HepG2 (cell line): ENCODE results near the gene GNG13. TPM values are rescaled to one million over a fixed set of nuclear protein-coding genes. Genes with fewer than 3 reads are reported as not detected.

Experiments used
- ARHGAP35 ChIP-seq: sonication (generic); formaldehyde crosslinking; IDR thresholded peaks from 2 replicates; pipeline ENCODE4 v1.9.0; 2022; ENCODE audit warnings: mild to moderate bottlenecking, inconsistent platforms, moderate library complexity, missing genetic modification reagents, borderline replicate concordance
- ATAD3A ChIP-seq: sonication (generic); formaldehyde crosslinking; IDR thresholded peaks from 2 replicates; pipeline ENCODE4 v1.4.0; 2020; ENCODE audit warnings: missing genetic modification reagents
- BHLHE40 ChIP-seq: IDR thresholded peaks from 2 replicates; pipeline ENCODE4 v1.6.1; 2011; ENCODE audit warnings: low read length, improper control_type of control experiment
- DMAP1 ChIP-seq: IDR thresholded peaks from 2 replicates; pipeline ENCODE4 v1.6.1; 2016
- ELF4 ChIP-seq: sonication (generic); formaldehyde crosslinking; IDR thresholded peaks from 2 replicates; pipeline ENCODE4 v1.5.0; 2020; ENCODE audit warnings: missing genetic modification reagents, mild to moderate bottlenecking, moderate library complexity, borderline replicate concordance
- GATA4 ChIP-seq: sonication (generic); IDR thresholded peaks from 2 replicates; pipeline ENCODE4 v1.6.1; 2016; ENCODE audit warnings: antibody characterized with exemption, low read depth, borderline replicate concordance
- KDM5B ChIP-seq: sonication (generic); formaldehyde crosslinking; IDR thresholded peaks from 2 replicates; pipeline ENCODE4 v1.4.0; 2020; ENCODE audit warnings: missing genetic modification reagents, mild to moderate bottlenecking, borderline replicate concordance
- KLF9 ChIP-seq: IDR thresholded peaks from 2 replicates; pipeline ENCODE4 v1.6.1; 2016; ENCODE audit warnings: low read depth
- PAX8 ChIP-seq: sonication (generic); formaldehyde crosslinking; IDR thresholded peaks from 2 replicates; pipeline ENCODE4 v1.8.0; 2022; ENCODE audit warnings: mild to moderate bottlenecking, missing genetic modification reagents, borderline replicate concordance
- PHF20 ChIP-seq: sonication (generic); formaldehyde crosslinking; IDR thresholded peaks from 2 replicates; pipeline ENCODE4 v1.5.0; 2020; ENCODE audit warnings: mild to moderate bottlenecking, missing genetic modification reagents
- PHF5A ChIP-seq: IDR thresholded peaks from one replicate; pipeline ENCODE4 v1.6.1; 2018; ENCODE audit warnings: low read depth, missing genetic modification reagents; ENCODE audit not compliant: unreplicated experiment
- REPIN1 ChIP-seq: sonication (generic); formaldehyde crosslinking; IDR thresholded peaks from 2 replicates; pipeline ENCODE4 v1.8.0; 2022; ENCODE audit warnings: missing genetic modification reagents, low read depth, mild to moderate bottlenecking, borderline replicate concordance
- RNF2 ChIP-seq: fragments of 450-650 bp; conservative IDR thresholded peaks from 2 replicates; pipeline ENCODE4 v1.6.1; 2016; ENCODE audit warnings: low read depth
- STAG1 ChIP-seq: sonication (generic); formaldehyde crosslinking; IDR thresholded peaks from 2 replicates; pipeline ENCODE4 v1.4.0; 2020; ENCODE audit warnings: missing genetic modification reagents
- TCF12 ChIP-seq, 2 experiments: fragments of 450-650 bp in 1 of 2; sonication (generic) in 1 of 2; formaldehyde crosslinking in 1 of 2; IDR thresholded peaks; 2 replicates each; pipeline versions ENCODE4 v1.6.1 to v1.8.0; 2017 to 2022; ENCODE audit warnings: antibody characterized with exemption in 1 of 2, mild to moderate bottlenecking in 1 of 2, missing genetic modification reagents in 1 of 2, moderate library complexity in 1 of 2
- WIZ ChIP-seq: sonication (generic); formaldehyde crosslinking; IDR thresholded peaks from 2 replicates; pipeline ENCODE4 v1.5.1; 2020; ENCODE audit warnings: mild to moderate bottlenecking, missing genetic modification reagents
- ZFP36L2 ChIP-seq: sonication (generic); formaldehyde crosslinking; IDR thresholded peaks from 2 replicates; pipeline ENCODE4 v1.4.0; 2020; ENCODE audit warnings: missing genetic modification reagents
- ZFP82 ChIP-seq: sonication (generic); formaldehyde crosslinking; IDR thresholded peaks from 2 replicates; pipeline ENCODE4 v1.5.1; 2020; ENCODE audit warnings: mild to moderate bottlenecking, missing genetic modification reagents, borderline replicate concordance
- ZMYM4 ChIP-seq: sonication (generic); formaldehyde crosslinking; IDR thresholded peaks from 2 replicates; pipeline ENCODE4 v1.8.1; 2023; ENCODE audit warnings: mild to moderate bottlenecking, missing genetic modification reagents
- ZNF329 ChIP-seq: sonication (generic); formaldehyde crosslinking; IDR thresholded peaks from 2 replicates; pipeline ENCODE4 v1.9.0; 2021; ENCODE audit warnings: low read depth, mild to moderate bottlenecking, missing genetic modification reagents
- ZNF431 ChIP-seq: sonication (generic); formaldehyde crosslinking; IDR thresholded peaks from 2 replicates; pipeline ENCODE4 v1.9.0; 2022; ENCODE audit warnings: missing genetic modification reagents, low read depth, mild to moderate bottlenecking, borderline replicate concordance
- polyA plus RNA-seq, 8 experiments: library from polyadenylated mRNA; depleted of rRNA in 3 of 8; stranded (reverse) in 7 of 8; unstranded in 1 of 8; fragments of >200 nt; fragmentation: Illumina TruSeq in 4 of 8; extraction: Trizol in 4 of 8; gene quantifications; 2 replicates each; pipeline versions ENCODE4 v1.2.1 to v1.2.3, GENCODE V29; 2011 to 2016; ENCODE audit warnings: low read depth in 4 of 8, missing spikeins in 1 of 8, mixed read lengths in 1 of 8; ENCODE audit not compliant: insufficient read depth in 1 of 8
- total RNA-seq, 5 experiments: library from RNA; depleted of rRNA; stranded (reverse); fragments of >200 nt; fragmentation: Illumina TruSeq; extraction: Trizol; gene quantifications; 2 replicates each; pipeline ENCODE4 v1.2.3, GENCODE V29; 2016; ENCODE audit warnings: low read depth in 1 of 5
- TF ChIP-seq, protein P1 (sequence below): IDR thresholded peaks from 2 replicates; pipeline ENCODE4 v1.6.1; 2016; ENCODE audit warnings: mild to moderate bottlenecking
- TF ChIP-seq, protein P2 (sequence below): sonication (generic); formaldehyde crosslinking; IDR thresholded peaks from 2 replicates; pipeline ENCODE4 v1.8.0; 2022; ENCODE audit warnings: mild to moderate bottlenecking, missing genetic modification reagents, moderate library complexity
- TF ChIP-seq, protein P3 (sequence below): sonication (generic); formaldehyde crosslinking; IDR thresholded peaks from 2 replicates; pipeline ENCODE4 v1.8.1; 2023; ENCODE audit warnings: mild to moderate bottlenecking, moderate library complexity, missing genetic modification reagents
- TF ChIP-seq, protein P4 (sequence below): sonication (generic); formaldehyde crosslinking; IDR thresholded peaks from 2 replicates; pipeline ENCODE4 v1.4.0; 2020; ENCODE audit warnings: missing genetic modification reagents, borderline replicate concordance

The GNG13 gene
- total and polyA plus RNA-seq, 2 of the 13 experiments (the other 11 are each of a cell fraction or from before 2014, with no cell fraction given) = not detected

DNA sequence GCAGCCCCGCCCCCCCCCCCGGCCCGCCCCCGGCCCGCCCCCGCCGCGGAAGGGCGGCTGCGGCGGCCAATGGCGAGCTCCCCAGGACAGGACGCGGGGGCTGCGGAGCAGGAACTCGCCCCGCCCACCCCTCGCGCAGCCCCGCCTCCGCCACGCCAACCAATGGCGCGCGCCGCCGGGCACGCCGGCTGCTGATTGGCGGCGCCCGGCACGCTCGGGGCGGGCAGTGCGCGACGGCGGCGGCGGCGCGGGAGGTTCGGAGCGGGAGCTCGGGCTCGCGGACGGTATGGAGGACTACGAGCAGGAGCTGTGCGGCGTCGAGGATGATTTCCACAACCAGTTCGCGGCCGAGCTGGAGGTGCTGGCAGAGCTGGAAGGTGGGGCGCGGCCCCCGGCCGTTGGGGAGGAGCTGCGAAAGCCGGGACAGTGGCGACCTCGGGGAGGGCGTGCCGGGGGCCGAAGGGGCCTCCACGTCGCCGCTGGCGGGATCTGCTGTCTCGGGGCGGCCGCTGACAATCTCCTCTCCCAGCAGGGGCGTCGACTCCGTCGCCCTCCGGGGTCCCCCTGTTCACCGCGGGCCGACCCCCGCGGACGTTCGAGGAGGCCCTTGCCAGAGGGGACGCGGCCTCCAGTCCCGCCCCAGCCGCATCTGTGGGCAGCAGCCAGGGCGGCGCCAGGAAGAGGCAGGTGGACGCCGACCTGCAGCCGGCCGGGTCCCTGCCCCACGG is 12.0 kb downstream of the GNG13 start, which contains the start of gene CHTF18 (continued):
- TF ChIP-seq, protein P1, sequence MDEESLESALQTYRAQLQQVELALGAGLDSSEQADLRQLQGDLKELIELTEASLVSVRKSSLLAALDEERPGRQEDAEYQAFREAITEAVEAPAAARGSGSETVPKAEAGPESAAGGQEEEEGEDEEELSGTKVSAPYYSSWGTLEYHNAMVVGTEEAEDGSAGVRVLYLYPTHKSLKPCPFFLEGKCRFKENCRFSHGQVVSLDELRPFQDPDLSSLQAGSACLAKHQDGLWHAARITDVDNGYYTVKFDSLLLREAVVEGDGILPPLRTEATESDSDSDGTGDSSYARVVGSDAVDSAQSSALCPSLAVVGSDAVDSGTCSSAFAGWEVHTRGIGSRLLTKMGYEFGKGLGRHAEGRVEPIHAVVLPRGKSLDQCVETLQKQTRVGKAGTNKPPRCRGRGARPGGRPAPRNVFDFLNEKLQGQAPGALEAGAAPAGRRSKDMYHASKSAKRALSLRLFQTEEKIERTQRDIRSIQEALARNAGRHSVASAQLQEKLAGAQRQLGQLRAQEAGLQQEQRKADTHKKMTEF (CRISPR knock-in tag) = 0 out of 2 replicates have a peak, but pooled peaks have one; percentile 35
- TF ChIP-seq RNF2 = 0 out of 2 replicates have a peak, but pooled peaks have one; percentile 50
- no peak for TF ChIP-seq ZFP82 (CRISPR knock-in tag)
- TF ChIP-seq KDM5B (CRISPR knock-in tag) = no peak
- no peak for TF ChIP-seq ZNF431
- TF ChIP-seq, protein P2, sequence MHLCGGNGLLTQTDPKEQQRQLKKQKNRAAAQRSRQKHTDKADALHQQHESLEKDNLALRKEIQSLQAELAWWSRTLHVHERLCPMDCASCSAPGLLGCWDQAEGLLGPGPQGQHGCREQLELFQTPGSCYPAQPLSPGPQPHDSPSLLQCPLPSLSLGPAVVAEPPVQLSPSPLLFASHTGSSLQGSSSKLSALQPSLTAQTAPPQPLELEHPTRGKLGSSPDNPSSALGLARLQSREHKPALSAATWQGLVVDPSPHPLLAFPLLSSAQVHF (CRISPR knock-in tag) = no peak
- no peak for TF ChIP-seq STAG1 (CRISPR knock-in tag)
- TF ChIP-seq ELF4 (CRISPR knock-in tag) = no peak
- peak; percentile 36; the same call in 1 of the 2 replicates for TF ChIP-seq BHLHE40
- no peak for TF ChIP-seq GATA4
- no peak for TF ChIP-seq WIZ (CRISPR knock-in tag)
- no peak for TF ChIP-seq ZFP36L2 (CRISPR knock-in tag)
- no peak for TF ChIP-seq PAX8 (CRISPR knock-in tag)
- TF ChIP-seq ZNF329 (CRISPR knock-in tag) = 0 out of 2 replicates have a peak, but pooled peaks have one; percentile 50
- no peak for TF ChIP-seq KLF9 (CRISPR knock-in tag)
- TF ChIP-seq ATAD3A (CRISPR knock-in tag) = no peak
- no peak for TF ChIP-seq PHF5A (CRISPR knock-in tag)
- TF ChIP-seq TCF12 (IDR thresholded peaks at IDR 0.05) = no peak
- TF ChIP-seq TCF12 (CRISPR knock-in tag; IDR thresholded peaks at IDR 0.05) = no peak
- TF ChIP-seq, protein P3, sequence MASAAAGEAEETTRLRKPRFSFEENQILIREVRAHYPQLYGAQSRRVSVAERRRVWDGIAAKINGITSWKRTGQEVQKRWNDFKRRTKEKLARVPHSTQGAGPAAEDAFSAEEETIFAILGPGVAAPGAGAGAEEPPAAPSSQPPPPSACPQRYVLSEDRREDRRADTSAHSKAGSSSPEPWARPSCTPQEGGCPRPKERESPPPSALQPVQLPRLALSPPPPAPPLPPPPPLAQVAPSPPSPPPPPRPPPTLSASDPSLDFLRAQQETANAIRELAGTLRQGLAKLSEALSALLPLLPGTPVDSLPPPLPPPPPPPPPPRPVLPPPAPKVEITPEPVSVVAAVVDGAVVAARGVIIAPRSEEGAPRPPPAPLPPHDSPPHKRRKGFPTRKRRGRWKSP (CRISPR knock-in tag) = no peak
- no peak for TF ChIP-seq REPIN1
- TF ChIP-seq DMAP1 (CRISPR knock-in tag) = no peak; the same call in 1 of the 2 replicates
- no peak; the same call in none of the 2 replicates for TF ChIP-seq PHF20 (CRISPR knock-in tag)
- no peak for TF ChIP-seq ZMYM4 (CRISPR knock-in tag)
- no peak for TF ChIP-seq ARHGAP35 (CRISPR knock-in tag)
- TF ChIP-seq, protein P4, sequence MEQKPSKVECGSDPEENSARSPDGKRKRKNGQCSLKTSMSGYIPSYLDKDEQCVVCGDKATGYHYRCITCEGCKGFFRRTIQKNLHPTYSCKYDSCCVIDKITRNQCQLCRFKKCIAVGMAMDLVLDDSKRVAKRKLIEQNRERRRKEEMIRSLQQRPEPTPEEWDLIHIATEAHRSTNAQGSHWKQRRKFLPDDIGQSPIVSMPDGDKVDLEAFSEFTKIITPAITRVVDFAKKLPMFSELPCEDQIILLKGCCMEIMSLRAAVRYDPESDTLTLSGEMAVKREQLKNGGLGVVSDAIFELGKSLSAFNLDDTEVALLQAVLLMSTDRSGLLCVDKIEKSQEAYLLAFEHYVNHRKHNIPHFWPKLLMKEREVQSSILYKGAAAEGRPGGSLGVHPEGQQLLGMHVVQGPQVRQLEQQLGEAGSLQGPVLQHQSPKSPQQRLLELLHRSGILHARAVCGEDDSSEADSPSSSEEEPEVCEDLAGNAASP (CRISPR knock-in tag) = 0 out of 2 replicates have a peak, but pooled peaks have one; percentile 17
